Stomach (tissue), 9 donors: Measurements from ENCODE around the gene CCDC88B. TPM values are rescaled to one million over a fixed set of nuclear protein-coding genes. Genes with fewer than 3 reads are reported as not detected.

Experiments
- DNase-seq, 2 donors: peaks; one replicate each; pipeline versions ENCODE4 v3.0.0 to v3.0.0-alpha.2; 2013 to 2019
- H3K27ac ChIP-seq, 5 donors: fragments of 200-600 bp in 4 of 5; sonication (generic) in 4 of 5; one replicate each; pipeline ENCODE4 v1.5.1; 2013 to 2019; ENCODE audit warnings: mild to moderate bottlenecking in 1 of 5, moderate library complexity in 1 of 5
- H3K27me3 ChIP-seq, 3 donors: fragments of 200-600 bp; sonication (generic); one replicate each; pipeline ENCODE4 v1.5.1; 2017 to 2019; ENCODE audit warnings: mixed run types in 1 of 3
- H3K36me3 ChIP-seq, 4 donors: fragments of 200-600 bp; sonication (generic); 1 replicate in 3 of 4; 2 replicates in 1 of 4; pipeline ENCODE4 v1.5.1; 2016 to 2019
- H3K4me1 ChIP-seq, 4 donors: fragments of 200-600 bp; sonication (generic); one replicate each; pipeline ENCODE4 v1.5.1; 2016 to 2019
- H3K4me3 ChIP-seq, 4 donors: fragments of 200-600 bp; sonication (generic) in 3 of 4; one replicate each; pipeline ENCODE4 v1.5.1; 2016 to 2019; ENCODE audit warnings: mild to moderate bottlenecking in 1 of 4
- H3K9me3 ChIP-seq, 4 donors: fragments of 200-600 bp; sonication (generic); one replicate each; pipeline ENCODE4 v1.5.1; 2016 to 2019
- EP300 ChIP-seq: sonication (generic); formaldehyde crosslinking; IDR thresholded peaks from one replicate; pipeline ENCODE4 v1.6.1; 2017; ENCODE audit warnings: antibody characterized with exemption
- POLR2A ChIP-seq, 4 donors: fragments of 450-650 bp; IDR thresholded peaks; one replicate each; pipeline ENCODE4 v1.6.1; 2016; ENCODE audit warnings: antibody characterized with exemption in 4 of 4, control low read depth in 2 of 4, mild to moderate bottlenecking in 1 of 4, moderate library complexity in 1 of 4
- POLR2AphosphoS5 ChIP-seq, 3 donors: sonication (generic); formaldehyde crosslinking; IDR thresholded peaks; one replicate each; pipeline ENCODE4 v1.6.1; 2016; ENCODE audit warnings: antibody characterized with exemption in 3 of 3
- WGBS, 5 donors: extraction: QIAGEN DNeasy Blood & Tissue Kit in 3 of 5; methylation state at CpG; one replicate each; pipeline versions ENCODE4 v1.1.5 to v1.1.7; 2013 to 2018; 5-methylcytosine and 5-hydroxymethylcytosine counted together
- intact Hi-C: fragments of 100-400 bp; cut with DNase I; formaldehyde crosslinking; loops from one replicate; pipeline ENCODE4 v1.15.1; 2023; ENCODE audit warnings: low total_unique reads
- polyA plus RNA-seq, 3 donors: library from polyadenylated mRNA; stranded (reverse); fragments of 200-250 nt; gene quantifications; one replicate each; pipeline ENCODE4 v1.2.3, GENCODE V29; 2013
- total RNA-seq, 5 donors: library from RNA; depleted of rRNA; stranded (reverse); fragments of >200 nt; gene quantifications; one replicate each; pipeline versions ENCODE4 v1.1.0 to v1.2.3, GENCODE V29; 2014 to 2016
- TF ChIP-seq, protein P1 (sequence below), 7 experiments: fragments of 450-650 bp in 4 of 7; fragments of 200-600 bp in 3 of 7; sonication (generic) in 3 of 7; IDR thresholded peaks; one replicate each; pipeline ENCODE4 v1.5.1; 2016 to 2019; ENCODE audit warnings: antibody characterized with exemption in 7 of 7, control low read depth in 2 of 7, mild to moderate bottlenecking in 1 of 7
- donor health status: healthy with polysubstance abuse.
- donor health status: Bipolar disorder and iron deficiency.
- donor health status: healthy.

CCDC88B gene
- total and polyA plus RNA-seq, 8 donors, result 1.8 to 137 (median 37.0) TPM

DNA sequence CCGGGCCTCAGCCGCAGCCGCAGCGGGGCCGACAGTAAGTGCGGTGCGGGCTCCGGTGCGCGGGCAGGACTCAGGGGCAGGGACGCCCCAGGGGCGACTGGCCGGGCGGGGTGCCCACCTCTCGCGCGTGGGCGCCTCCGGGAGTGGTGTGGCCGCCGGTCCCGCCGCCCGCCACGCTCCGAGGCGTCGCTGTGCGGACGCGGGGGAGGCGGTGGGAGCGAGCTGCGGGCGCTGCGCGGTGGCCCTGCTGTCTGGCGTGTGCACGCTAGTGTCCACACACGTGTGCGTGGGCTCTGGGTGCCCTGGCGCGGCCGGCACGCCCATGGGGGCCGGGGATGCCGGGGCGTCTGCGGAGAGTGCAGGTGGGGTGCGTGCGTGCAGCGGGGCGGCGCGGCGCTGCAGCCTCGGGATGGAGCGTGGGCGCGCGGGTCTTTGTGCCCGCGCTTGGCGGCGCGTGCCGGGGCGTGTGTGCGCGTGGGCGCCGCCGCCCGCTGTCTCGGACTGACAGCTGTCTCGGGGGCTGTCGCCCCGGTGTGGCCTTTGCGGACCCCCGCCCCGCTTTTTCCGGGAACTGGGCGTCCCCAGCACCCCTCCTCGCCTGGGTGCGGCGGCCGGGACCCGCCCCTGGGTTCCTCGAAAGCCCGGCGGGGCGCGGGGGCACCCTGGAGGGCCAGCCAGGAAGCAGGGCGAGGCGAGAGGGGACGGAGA lies 48.1 kb upstream of the CCDC88B start:
- H3K36me3 ChIP-seq, result peaks cover 0 to 7% (median 0%) of the 10 kb centered on the region in 4 donors
- H3K27me3 ChIP-seq, result peaks cover 28 to 80% (median 46%) of the 10 kb centered on the region in 3 donors
- intact Hi-C loops, result loop anchor here (10.0 kb wide), 1 partner anchor 87 kb away; the partner anchor contains the start of gene FERMT3
- TF ChIP-seq POLR2A (IDR thresholded peaks at IDR 0.05) (no peak), POLR2AphosphoS5 (IDR thresholded peaks at IDR 0.05) (no peak)
- no peak overlapping the region for H3K27ac ChIP-seq
- H3K4me3 ChIP-seq, result peak overlapping the region; percentile 33 to 49 (median 41)
- no peaks in the 10 kb centered on the region for H3K9me3 ChIP-seq
- peaks cover 17 to 29% (median 20%) of the 10 kb centered on the region in 4 donors for H3K4me1 ChIP-seq
- DNase-seq, result peak in 1 of 2 donors; percentile 36
- WGBS, 5 donors, result 1 to 2% (median 1%) methylated on average over 36 to 96 of the region's 96 CpGs

DNA sequence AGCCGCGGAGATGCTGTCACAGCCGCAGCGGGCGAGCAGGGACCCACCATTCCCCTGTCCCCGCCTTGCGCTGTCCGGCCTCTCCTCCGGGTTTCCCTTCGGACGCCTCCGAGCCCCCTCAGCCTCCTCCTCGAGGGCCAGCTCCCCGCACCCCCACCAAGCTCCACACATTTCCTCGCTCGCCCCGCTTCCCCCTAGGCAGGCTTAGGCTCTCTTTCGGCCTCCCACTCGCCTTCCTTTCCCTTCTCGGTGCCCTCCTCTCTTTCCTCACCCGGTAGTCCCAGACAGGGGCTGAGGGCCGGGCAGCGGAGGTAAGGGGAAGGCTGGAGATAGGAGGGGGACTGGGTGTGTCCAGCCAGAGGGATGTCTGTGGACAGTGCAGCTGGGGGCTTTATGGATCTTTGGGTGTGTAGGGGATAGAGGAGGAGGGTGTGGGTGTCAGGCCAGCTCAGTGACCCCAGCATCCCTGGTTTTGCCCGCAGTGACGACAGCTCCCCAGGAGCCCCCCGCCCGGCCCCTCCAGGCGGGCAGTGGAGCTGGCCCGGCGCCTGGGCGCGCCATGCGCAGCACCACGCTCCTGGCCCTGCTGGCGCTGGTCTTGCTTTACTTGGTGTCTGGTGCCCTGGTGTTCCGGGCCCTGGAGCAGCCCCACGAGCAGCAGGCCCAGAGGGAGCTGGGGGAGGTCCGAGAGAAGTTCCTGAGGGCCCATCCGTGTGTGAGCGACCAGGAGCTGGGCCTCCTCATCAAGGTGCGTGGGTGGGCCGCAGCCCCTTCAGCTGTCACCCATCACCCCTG lies 47.3 kb upstream of the CCDC88B start:
- Histone ChIP-seq H3K9me3 (no peaks in the 10 kb centered on the region), H3K4me1 (peaks cover 17 to 25% (median 20%) of the 10 kb centered on the region in 4 donors), H3K27ac (no peak overlapping the region), H3K4me3 (peak overlapping the region; percentile 33 to 49 (median 41)), H3K36me3 (peaks cover 0 to 7% (median 0%) of the 10 kb centered on the region in 4 donors), H3K27me3 (peaks cover 36 to 88% (median 53%) of the 10 kb centered on the region in 3 donors)
- WGBS, 5 donors, result 25 to 32% (median 29%) methylated on average over 29 to 42 of the region's 42 CpGs
- TF ChIP-seq POLR2AphosphoS5 (IDR thresholded peaks at IDR 0.05) (no peak), EP300 (no peak), POLR2A (IDR thresholded peaks at IDR 0.05) (no peak)
- TF ChIP-seq, protein P1, sequence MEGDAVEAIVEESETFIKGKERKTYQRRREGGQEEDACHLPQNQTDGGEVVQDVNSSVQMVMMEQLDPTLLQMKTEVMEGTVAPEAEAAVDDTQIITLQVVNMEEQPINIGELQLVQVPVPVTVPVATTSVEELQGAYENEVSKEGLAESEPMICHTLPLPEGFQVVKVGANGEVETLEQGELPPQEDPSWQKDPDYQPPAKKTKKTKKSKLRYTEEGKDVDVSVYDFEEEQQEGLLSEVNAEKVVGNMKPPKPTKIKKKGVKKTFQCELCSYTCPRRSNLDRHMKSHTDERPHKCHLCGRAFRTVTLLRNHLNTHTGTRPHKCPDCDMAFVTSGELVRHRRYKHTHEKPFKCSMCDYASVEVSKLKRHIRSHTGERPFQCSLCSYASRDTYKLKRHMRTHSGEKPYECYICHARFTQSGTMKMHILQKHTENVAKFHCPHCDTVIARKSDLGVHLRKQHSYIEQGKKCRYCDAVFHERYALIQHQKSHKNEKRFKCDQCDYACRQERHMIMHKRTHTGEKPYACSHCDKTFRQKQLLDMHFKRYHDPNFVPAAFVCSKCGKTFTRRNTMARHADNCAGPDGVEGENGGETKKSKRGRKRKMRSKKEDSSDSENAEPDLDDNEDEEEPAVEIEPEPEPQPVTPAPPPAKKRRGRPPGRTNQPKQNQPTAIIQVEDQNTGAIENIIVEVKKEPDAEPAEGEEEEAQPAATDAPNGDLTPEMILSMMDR (IDR thresholded peaks at IDR 0.05), result no peak
- intact Hi-C loops, result loop anchor here (10.0 kb wide), 1 partner anchor 88 kb away; the partner anchor contains the start of gene FERMT3
- no peak for DNase-seq

DNA sequence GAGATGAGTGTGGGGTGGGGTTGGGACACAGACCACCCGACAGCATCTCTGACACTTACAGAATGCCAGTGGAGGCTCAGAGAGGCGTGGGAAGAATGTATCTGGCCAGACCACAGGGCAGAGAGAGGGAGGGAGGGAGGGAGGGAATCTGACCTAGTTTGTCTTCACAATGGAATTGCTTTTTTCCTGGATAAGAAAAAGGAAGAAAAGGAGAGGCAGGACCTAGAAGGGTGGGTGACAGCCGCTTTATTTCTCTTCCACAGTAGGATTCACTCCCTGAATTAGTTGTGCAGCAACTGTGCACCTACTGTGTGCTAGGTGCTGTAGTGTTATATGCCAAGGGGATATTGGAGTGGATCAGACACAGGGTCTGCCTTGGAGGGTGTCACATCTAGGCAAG lies 45.2 kb upstream of the CCDC88B start:
- Histone ChIP-seq H3K27me3 (peaks cover 40 to 100% (median 74%) of the 10 kb centered on the region in 3 donors), H3K27ac (no peak overlapping the region), H3K36me3 (peaks cover 0 to under 1% (median 0%) of the 10 kb centered on the region in 4 donors), H3K4me3 (no peak overlapping the region), H3K4me1 (peaks cover 27 to 41% (median 30%) of the 10 kb centered on the region in 4 donors), H3K9me3 (no peaks in the 10 kb centered on the region)
- no peak for TF ChIP-seq POLR2AphosphoS5 (IDR thresholded peaks at IDR 0.05)
- TF ChIP-seq EP300, result no peak
- no peak for TF ChIP-seq POLR2A (IDR thresholded peaks at IDR 0.05)
- TF ChIP-seq, protein P1 (IDR thresholded peaks at IDR 0.05), result no peak
- intact Hi-C loops, result loop anchor here (10.0 kb wide), 1 partner anchor 90 kb away; the partner anchor contains the start of gene FERMT3
- 47 to 55% (median 49%) methylated on average over 3 of the region's 3 CpGs for WGBS, 5 donors
- DNase-seq, result no peak

DNA sequence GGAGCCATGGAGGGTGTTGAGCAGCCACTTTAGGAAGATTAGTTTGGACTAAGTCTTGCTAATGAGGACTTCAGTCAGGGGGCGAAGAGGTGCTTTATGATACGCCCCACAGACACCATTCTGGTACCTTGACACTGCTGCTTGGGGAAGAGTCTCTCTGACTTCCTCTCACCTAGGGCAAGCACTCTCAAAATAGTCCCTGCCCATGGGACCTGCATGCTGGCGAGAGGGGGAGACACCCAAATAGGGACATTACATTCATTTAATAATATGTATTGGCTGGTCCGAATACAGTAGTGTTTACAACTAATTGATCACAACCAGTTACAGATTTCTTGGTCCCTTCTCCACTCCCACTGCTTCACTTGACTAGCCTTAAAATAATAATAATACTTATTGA lies 44.2 kb upstream of the CCDC88B start:
- no peaks in the 10 kb centered on the region for H3K36me3 ChIP-seq
- no peak overlapping the region for H3K27ac ChIP-seq
- peaks cover 43 to 100% (median 78%) of the 10 kb centered on the region in 3 donors for H3K27me3 ChIP-seq
- 87 to 93% (median 93%) methylated on average over 4 of the region's 4 CpGs for WGBS, 5 donors
- TF ChIP-seq, protein P1 (IDR thresholded peaks at IDR 0.05), result no peak
- TF ChIP-seq EP300 (no peak), POLR2AphosphoS5 (IDR thresholded peaks at IDR 0.05) (no peak), POLR2A (IDR thresholded peaks at IDR 0.05) (no peak)
- intact Hi-C loops, result loop anchor here (10.0 kb wide), 1 partner anchor 91 kb away; the partner anchor contains the start of gene FERMT3
- no peaks in the 10 kb centered on the region for H3K9me3 ChIP-seq
- H3K4me3 ChIP-seq, result no peak overlapping the region
- DNase-seq, result no peak
- peaks cover 37 to 51% (median 40%) of the 10 kb centered on the region in 4 donors for H3K4me1 ChIP-seq
